ENCODE results near the gene CCDC14. TPM values are rescaled to one million over a fixed set of nuclear protein-coding genes. Genes with fewer than 3 reads are reported as not detected.

Gene CCDC14
- total and polyA plus RNA-seq, 5 experiments from 2014 or later, result 4.6 to 44.4 (median 6.6) TPM

DNA sequence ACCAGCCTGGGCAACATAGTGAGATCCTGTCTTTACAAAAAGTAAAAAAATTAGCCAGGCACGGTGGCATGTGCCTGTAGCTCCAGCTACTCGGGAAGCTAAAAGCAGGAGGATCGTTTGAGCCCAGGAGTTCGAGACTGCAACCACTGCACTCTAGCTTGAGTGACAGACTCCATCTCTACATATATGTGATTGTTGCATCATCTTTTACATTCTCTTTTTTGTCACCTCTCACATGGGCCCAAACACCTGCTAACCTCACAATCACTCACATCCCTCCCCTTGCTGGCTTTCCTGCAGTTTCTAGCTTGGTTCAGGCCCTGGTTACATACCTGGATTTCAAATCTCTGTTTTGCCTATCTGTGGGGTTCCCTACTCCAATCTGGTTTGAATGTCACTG lies 96.3 kb downstream of the CCDC14 start:
- H3K27ac Mint-ChIP-seq, result no peak overlapping the region
- POLR2A ChIA-PET, result no interaction called here
- ATAC-seq (no peak), DNase-seq (no peak)
- no peaks in the 10 kb centered on the region for H3K36me3 Mint-ChIP-seq
- H3K4me3 Mint-ChIP-seq, result no peak overlapping the region
- H3K4me1 Mint-ChIP-seq, result no peaks in the 10 kb centered on the region
- H3K9me3 Mint-ChIP-seq, result no peaks in the 10 kb centered on the region
- peaks cover 0 to 5% (median 0%) of the 10 kb centered on the region in 5 donors for H3K27me3 Mint-ChIP-seq

Other genes with a start within 250 kb of the CCDC14 start
- not detected for gene MYLK, start 76.9 kb downstream of the CCDC14 start, total RNA-seq
- gene MYLK, start 76.9 kb downstream of the CCDC14 start, polyA plus RNA-seq, result under 1 TPM; 0.02 to 0.16 (median 0.10) TPM
- not detected for gene ROPN1, start 30.9 kb upstream of the CCDC14 start, total RNA-seq
- not detected for gene ROPN1, start 30.9 kb upstream of the CCDC14 start, polyA plus RNA-seq
- 1 to 10 TPM; 2.6 to 4.4 TPM for gene KALRN, start 72.1 kb upstream of the CCDC14 start, total RNA-seq
- gene KALRN, start 72.1 kb upstream of the CCDC14 start, polyA plus RNA-seq, result under 1 TPM in 2 of 3 donors, not detected in 1; 0.73 to 0.75 TPM